ENCODE measurements around the gene MACC1.

GRCh38 chr7:20190560-20191390 is 26.4 kb downstream of the MACC1 start:
- TF ChIP-seq CTCF (IDR thresholded peaks at IDR 0.05; ENCODE audit: low read depth, low read length, missing input control) (no peak), FOXA1 (IDR thresholded peaks at IDR 0.05) (no peak), GABPA (IDR thresholded peaks at IDR 0.05 in 1 of 2, conservative IDR thresholded peaks at IDR 0.05 in 1 of 2) (no peak), MAX (IDR thresholded peaks at IDR 0.05) (no peak), YY1 (IDR thresholded peaks at IDR 0.05) (no peak), SP1 (IDR thresholded peaks at IDR 0.05) (no peak), JUND (IDR thresholded peaks at IDR 0.05) (no peak), ZBTB33 (IDR thresholded peaks at IDR 0.05) (no peak), NR2F2 (IDR thresholded peaks at IDR 0.05) (no peak), HNF4G (IDR thresholded peaks at IDR 0.05) (no peak), ATF3 (IDR thresholded peaks at IDR 0.05) (no peak), TAF1 (conservative IDR thresholded peaks at IDR 0.05) (no peak), RXRA (IDR thresholded peaks at IDR 0.05) (no peak)

All from liver (tissue), 3 donors.